ENCODE data around the gene NFIX. TPM values are rescaled to one million over a fixed set of nuclear protein-coding genes. Genes with fewer than 3 reads are reported as not detected.
"Not testable (repeated sequence)": the region's sequence is repeated elsewhere in the genome, so short reads cannot be mapped to it uniquely, and the experiment has no call there.

NFIX gene
- polyA plus RNA-seq, 3 donors = 0.25 to 3.7 (median 0.90) TPM

- Histone ChIP-seq H3K27me3 (ENCODE audit: control insufficient read depth in 2 of 2, insufficient read depth in 2 of 2, low read length in 2 of 2) (no peaks in the 10 kb centered on the region), H2AFZ (ENCODE audit: insufficient read depth, low read depth, low read length, poor library complexity, severe bottlenecking) (no peak overlapping the region), H3K9me3 (replicated peaks in 1 of 2; ENCODE audit: control insufficient read depth in 1 of 2, insufficient read depth in 1 of 2, low read length in 2 of 2) (no peaks in the 10 kb centered on the region), H3K36me3 (replicated peaks in 1 of 2; ENCODE audit: control insufficient read depth in 1 of 2, insufficient read depth in 2 of 2, low read length in 2 of 2) (peaks cover 33 to 55% of the 10 kb centered on the region in 2 donors), H3K4me2 (replicated peaks; ENCODE audit: extremely low read depth, low read length, poor library complexity, severe bottlenecking) (no peak overlapping the region), H3K79me2 (ENCODE audit: insufficient read depth, low read length) (peaks cover 52% of the 10 kb centered on the region), H3K9ac (ENCODE audit: insufficient read depth, low read length, poor library complexity, severe bottlenecking) (peak overlapping the region; percentile 66), H3K4me1 (ENCODE audit: control insufficient read depth in 1 of 2, insufficient read depth in 2 of 2, low read length in 2 of 2) (peaks cover 38 to 58% of the 10 kb centered on the region in 2 donors), H4K20me1 (ENCODE audit: insufficient read depth, low read length) (no peaks in the 10 kb centered on the region), H3K4me3 (replicated peaks in 1 of 3; ENCODE audit: low read depth in 2 of 3, low read length in 3 of 3) (no peak overlapping the region), H3K27ac (ENCODE audit: low read depth in 1 of 2, low read length in 2 of 2) (peak overlapping the region; percentile 83 to 93)
- WGBS (ENCODE audit: insufficient coverage) = 80% methylated on average over 8 of the region's 12 CpGs
- DNase-seq = peak in 1 of 3 donors; percentile 57
- H3K4me1 Mint-ChIP-seq = peaks cover 58% of the 10 kb centered on the region
- peaks cover 0 to 1% (median 0%) of the 10 kb centered on the region in 3 donors for H3K27me3 Mint-ChIP-seq (ENCODE audit: low read depth in 3 of 3)
- H3K4me3 Mint-ChIP-seq = no peak overlapping the region
- intact Hi-C loops (cut with micrococcal nuclease) = no loop called here
- TF ChIP-seq CTCF (IDR thresholded peaks at IDR 0.05) = no peak
- H3K36me3 Mint-ChIP-seq = peaks cover 36 to 54% of the 10 kb centered on the region in 2 donors
- H3K9me3 Mint-ChIP-seq = no peaks in the 10 kb centered on the region
- peak overlapping the region; percentile 70 to 96 (median 90) for H3K27ac Mint-ChIP-seq
These were observed 41.3 kb upstream of the NFIX start for GRCh38 chr19:12953799-12954611.

- H3K79me2 ChIP-seq (ENCODE audit: insufficient read depth, low read length) = peaks cover 52% of the 10 kb centered on the region
- no peaks in the 10 kb centered on the region for H3K9me3 ChIP-seq (replicated peaks in 1 of 2; ENCODE audit: control insufficient read depth in 1 of 2, insufficient read depth in 1 of 2, low read length in 2 of 2)
- Mint-ChIP-seq H3K9me3 (no peaks in the 10 kb centered on the region), H3K4me3 (no peak overlapping the region), H3K27ac (peak overlapping the region; percentile 51 to 96 (median 85)), H3K27me3 (ENCODE audit: low read depth in 3 of 3) (peaks cover 0 to 1% (median 0%) of the 10 kb centered on the region in 3 donors), H3K36me3 (peaks cover 32 to 49% of the 10 kb centered on the region in 2 donors), H3K4me1 (peaks cover 56% of the 10 kb centered on the region)
- no peaks in the 10 kb centered on the region for H4K20me1 ChIP-seq (ENCODE audit: insufficient read depth, low read length)
- peaks cover 27 to 49% of the 10 kb centered on the region in 2 donors for H3K36me3 ChIP-seq (replicated peaks in 1 of 2; ENCODE audit: control insufficient read depth in 1 of 2, insufficient read depth in 2 of 2, low read length in 2 of 2)
- no peak overlapping the region for H3K9ac ChIP-seq (ENCODE audit: insufficient read depth, low read length, poor library complexity, severe bottlenecking)
- DNase-seq = peak in 1 of 3 donors; percentile 5
- peaks cover 37 to 52% of the 10 kb centered on the region in 2 donors for H3K4me1 ChIP-seq (ENCODE audit: control insufficient read depth in 1 of 2, insufficient read depth in 2 of 2, low read length in 2 of 2)
- H3K27me3 ChIP-seq (ENCODE audit: control insufficient read depth in 2 of 2, insufficient read depth in 2 of 2, low read length in 2 of 2) = no peaks in the 10 kb centered on the region
- H2AFZ ChIP-seq (ENCODE audit: insufficient read depth, low read depth, low read length, poor library complexity, severe bottlenecking) = no peak overlapping the region
- intact Hi-C loops (cut with micrococcal nuclease) = no loop called here
- H3K4me2 ChIP-seq (replicated peaks; ENCODE audit: extremely low read depth, low read length, poor library complexity, severe bottlenecking) = no peak overlapping the region
- no peak overlapping the region for H3K4me3 ChIP-seq (replicated peaks in 1 of 3; ENCODE audit: low read depth in 2 of 3, low read length in 3 of 3)
- TF ChIP-seq CTCF (IDR thresholded peaks at IDR 0.05) = no peak
- no CpG with 5 or more reads among the region's 1 CpG for WGBS (ENCODE audit: insufficient coverage)
- peak overlapping the region; percentile 83 to 93 for H3K27ac ChIP-seq (ENCODE audit: low read depth in 1 of 2, low read length in 2 of 2)
These were observed 40.7 kb upstream of the NFIX start for GRCh38 chr19:12954612-12954962.

GRCh38 chr19:12955575-12955974 is 39.7 kb upstream of the NFIX start:
- peak overlapping the region in 1 of 2 donors; percentile 3 for H3K4me3 Mint-ChIP-seq
- H3K9me3 ChIP-seq (replicated peaks in 1 of 2; ENCODE audit: control insufficient read depth in 1 of 2, insufficient read depth in 1 of 2, low read length in 2 of 2); DNase-seq; H3K27me3 Mint-ChIP-seq (ENCODE audit: low read depth in 3 of 3); H3K4me3 ChIP-seq (replicated peaks in 1 of 3; ENCODE audit: low read depth in 2 of 3, low read length in 3 of 3); H3K4me2 ChIP-seq (replicated peaks; ENCODE audit: extremely low read depth, low read length, poor library complexity, severe bottlenecking); H4K20me1 ChIP-seq (ENCODE audit: insufficient read depth, low read length); H2AFZ ChIP-seq (ENCODE audit: insufficient read depth, low read depth, low read length, poor library complexity, severe bottlenecking); H3K9ac ChIP-seq (ENCODE audit: insufficient read depth, low read length, poor library complexity, severe bottlenecking); H3K27me3 ChIP-seq (ENCODE audit: control insufficient read depth in 2 of 2, insufficient read depth in 2 of 2, low read length in 2 of 2); intact Hi-C loops (cut with micrococcal nuclease); H3K9me3 Mint-ChIP-seq: not testable (repeated sequence)
- Histone ChIP-seq H3K27ac (ENCODE audit: low read depth in 1 of 2, low read length in 2 of 2) (peak overlapping the region in 1 of 2 donors; percentile 93), H3K4me1 (ENCODE audit: control insufficient read depth in 1 of 2, insufficient read depth in 2 of 2, low read length in 2 of 2) (peaks cover 31 to 45% of the 10 kb centered on the region in 2 donors), H3K36me3 (replicated peaks in 1 of 2; ENCODE audit: control insufficient read depth in 1 of 2, insufficient read depth in 2 of 2, low read length in 2 of 2) (peaks cover 21 to 39% of the 10 kb centered on the region in 2 donors), H3K79me2 (ENCODE audit: insufficient read depth, low read length) (peaks cover 52% of the 10 kb centered on the region)
- H3K36me3 Mint-ChIP-seq = peaks cover 23 to 39% of the 10 kb centered on the region in 2 donors
- H3K27ac Mint-ChIP-seq = peak overlapping the region in 6 of 7 donors; percentile 35 to 83 (median 60)
- H3K4me1 Mint-ChIP-seq = peaks cover 46% of the 10 kb centered on the region
- 100% methylated on average over 1 of the region's 9 CpGs for WGBS (ENCODE audit: insufficient coverage)
